HFF-Myc (cell line): ENCODE results near the gene PDE4D.

ENCODE experiments used
- DNase-seq: peaks from one replicate; pipeline ENCODE4 v3.0.0-alpha.2; 2011; ENCODE audit warnings: low read depth; ENCODE audit errors: extremely low read depth
- H3K4me3 ChIP-seq: replicated peaks from 2 replicates; pipeline ENCODE4 v1.5.1; 2011; ENCODE audit warnings: low read depth, mild to moderate bottlenecking, control low read depth, low read length
- TF ChIP-seq, protein P1 (sequence below): IDR thresholded peaks from 2 replicates; pipeline ENCODE4 v1.5.1; 2012; ENCODE audit warnings: mild to moderate bottlenecking, low read depth, low read length, control low read depth; ENCODE audit errors: missing control alignments

PDE4D gene

DNA sequence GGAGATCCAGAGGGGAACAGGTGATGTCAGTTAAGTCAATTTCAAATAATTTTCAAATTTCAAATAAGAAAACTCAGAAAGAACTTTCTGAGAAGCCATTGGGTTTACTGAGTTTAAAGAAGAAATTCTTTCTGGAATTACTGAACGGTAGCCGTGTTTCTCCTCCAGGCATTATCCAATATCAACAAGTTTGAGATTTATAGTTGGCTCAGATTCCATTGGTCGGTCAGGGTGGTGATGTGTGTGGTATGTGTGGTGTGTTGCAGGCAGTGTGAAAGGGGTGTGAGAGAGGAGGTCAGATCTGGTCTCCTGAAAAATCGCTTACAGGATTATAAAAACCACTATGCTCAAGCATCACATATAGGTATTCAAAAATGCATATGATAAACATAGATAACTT, 60.1 kb downstream of the PDE4D start:
- TF ChIP-seq, protein P1, sequence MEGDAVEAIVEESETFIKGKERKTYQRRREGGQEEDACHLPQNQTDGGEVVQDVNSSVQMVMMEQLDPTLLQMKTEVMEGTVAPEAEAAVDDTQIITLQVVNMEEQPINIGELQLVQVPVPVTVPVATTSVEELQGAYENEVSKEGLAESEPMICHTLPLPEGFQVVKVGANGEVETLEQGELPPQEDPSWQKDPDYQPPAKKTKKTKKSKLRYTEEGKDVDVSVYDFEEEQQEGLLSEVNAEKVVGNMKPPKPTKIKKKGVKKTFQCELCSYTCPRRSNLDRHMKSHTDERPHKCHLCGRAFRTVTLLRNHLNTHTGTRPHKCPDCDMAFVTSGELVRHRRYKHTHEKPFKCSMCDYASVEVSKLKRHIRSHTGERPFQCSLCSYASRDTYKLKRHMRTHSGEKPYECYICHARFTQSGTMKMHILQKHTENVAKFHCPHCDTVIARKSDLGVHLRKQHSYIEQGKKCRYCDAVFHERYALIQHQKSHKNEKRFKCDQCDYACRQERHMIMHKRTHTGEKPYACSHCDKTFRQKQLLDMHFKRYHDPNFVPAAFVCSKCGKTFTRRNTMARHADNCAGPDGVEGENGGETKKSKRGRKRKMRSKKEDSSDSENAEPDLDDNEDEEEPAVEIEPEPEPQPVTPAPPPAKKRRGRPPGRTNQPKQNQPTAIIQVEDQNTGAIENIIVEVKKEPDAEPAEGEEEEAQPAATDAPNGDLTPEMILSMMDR: no peak
- no peak overlapping the region for H3K4me3 ChIP-seq
- no peak for DNase-seq

DNA sequence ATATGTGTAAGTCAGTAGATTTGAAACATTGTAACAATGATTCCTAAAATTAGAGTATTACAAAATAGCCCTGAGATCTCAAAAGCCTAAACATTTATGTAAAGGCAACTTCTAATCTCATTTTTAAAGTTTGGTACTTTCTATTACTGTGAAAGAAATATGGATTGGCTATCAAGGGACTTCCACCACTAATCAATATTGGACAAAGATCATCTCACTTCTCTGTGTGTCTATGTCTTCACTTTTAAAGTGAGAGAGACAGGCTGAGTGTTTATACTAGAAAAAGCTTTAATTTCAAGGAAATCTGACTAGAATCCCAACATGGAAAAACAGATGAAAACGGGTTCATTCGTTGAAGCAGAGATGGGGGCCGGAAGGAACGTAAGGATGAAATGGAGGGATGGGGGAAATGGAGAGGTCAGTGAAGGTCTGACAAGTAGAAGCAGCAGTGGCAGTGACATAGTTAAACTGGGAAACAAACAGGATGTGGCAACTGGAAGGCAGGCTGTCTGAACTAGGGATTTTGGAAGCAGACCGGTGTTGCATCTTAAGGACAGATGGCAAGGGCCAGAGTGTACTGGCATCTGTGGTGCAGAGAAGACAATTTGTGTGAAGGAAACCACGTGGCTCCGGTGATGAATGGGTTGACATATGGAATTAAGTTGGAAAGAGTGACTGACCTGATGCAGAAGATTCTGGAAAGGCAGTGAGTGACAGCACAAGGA, 60.8 kb downstream of the PDE4D start:
- TF ChIP-seq, protein P1: no peak
- DNase-seq: no peak
- no peak overlapping the region for H3K4me3 ChIP-seq

- TF ChIP-seq, protein P1: no peak
- H3K4me3 ChIP-seq: no peak overlapping the region
- DNase-seq: no peak
Measured at GRCh38 chr5:59831326-59832010, 62.1 kb downstream of the PDE4D start.

DNA sequence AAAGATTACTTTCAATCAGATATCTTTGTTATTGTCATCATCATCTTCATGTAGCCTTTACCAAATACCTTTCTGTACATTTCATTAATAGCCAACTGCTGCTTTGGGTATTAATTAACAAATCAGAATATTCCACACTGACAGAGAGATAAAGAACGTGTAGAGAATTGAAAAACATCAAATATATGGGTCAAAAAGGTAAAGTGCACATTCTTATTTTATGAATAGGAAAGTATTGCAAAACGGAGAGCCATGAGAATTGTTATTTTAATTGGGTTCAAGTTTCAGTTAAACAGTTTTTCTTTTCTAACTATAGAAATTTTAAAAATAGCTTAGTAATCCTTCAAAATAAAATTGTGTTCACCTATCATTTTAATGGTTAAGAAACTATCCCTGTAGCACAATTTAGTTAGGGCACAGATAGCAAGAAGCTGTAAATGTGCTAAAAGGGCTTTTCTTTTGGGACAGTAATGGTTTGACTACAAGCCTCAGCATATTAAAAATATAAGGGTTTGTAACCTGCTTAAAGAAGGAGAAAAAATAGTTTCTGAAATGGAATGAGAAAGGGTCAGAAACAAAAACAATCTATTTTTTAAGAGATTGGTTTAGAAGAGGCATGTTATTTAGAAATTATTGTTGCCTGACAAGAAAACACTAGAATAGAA, 62.9 kb downstream of the PDE4D start:
- H3K4me3 ChIP-seq: no peak overlapping the region
- TF ChIP-seq, protein P1: no peak
- DNase-seq: no peak

DNA sequence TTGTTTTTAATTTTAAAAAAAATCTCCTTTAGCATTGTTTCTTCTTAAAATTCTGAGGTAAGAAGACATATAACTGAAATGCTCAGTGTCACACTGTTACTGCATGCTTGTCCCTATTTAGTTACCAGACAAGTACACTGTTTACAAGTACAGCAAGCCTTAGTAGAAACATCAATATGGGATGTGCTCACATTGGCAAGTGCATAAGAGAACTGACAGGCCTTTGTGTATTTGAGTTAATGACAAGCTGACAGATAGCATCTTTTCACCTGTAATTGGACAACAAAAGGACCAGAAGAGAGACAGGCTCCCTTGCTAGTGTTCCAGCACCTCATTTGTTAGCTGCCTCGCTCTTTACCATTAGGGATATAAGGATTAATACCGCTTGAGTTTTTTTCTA, 63.6 kb downstream of the PDE4D start:
- TF ChIP-seq, protein P1: no peak
- H3K4me3 ChIP-seq: no peak overlapping the region
- DNase-seq: no peak

GRCh38 chr5:59829386-59829785, 64.1 kb downstream of the PDE4D start:
- TF ChIP-seq, protein P1: no peak
- DNase-seq: peak; percentile 80
- H3K4me3 ChIP-seq: no peak overlapping the region
